Mesodermal cell (in vitro differentiated cells): ENCODE data around the gene PREP.
A peak's percentile ranks its signal among the peaks of the same experiment; 100 is the strongest.
"Not testable (repeated sequence)": the region's sequence is repeated elsewhere in the genome, so short reads cannot be mapped to it uniquely, and the experiment has no call there.

Experiments
- H3K27ac ChIP-seq: 2 replicates; pipeline ENCODE4 v1.7.0; 2013; ENCODE audit warnings: mild to moderate bottlenecking, low read depth, low read length, moderate library complexity; ENCODE audit not compliant: severe bottlenecking
- H3K36me3 ChIP-seq: 2 replicates; pipeline ENCODE4 v1.7.1; 2013; ENCODE audit warnings: mild to moderate bottlenecking, low read length, moderate library complexity; ENCODE audit not compliant: control insufficient read depth, insufficient read depth
- H3K4me1 ChIP-seq: one replicate; pipeline ENCODE4 v1.7.1; 2013; ENCODE audit warnings: mild to moderate bottlenecking, low read length; ENCODE audit not compliant: insufficient read depth, control insufficient read depth, poor library complexity, severe bottlenecking
- H3K4me3 ChIP-seq: 2 replicates; pipeline ENCODE4 v1.7.0; 2013; ENCODE audit warnings: low read length, control low read depth, mild to moderate bottlenecking; ENCODE audit not compliant: insufficient read depth, poor library complexity, severe bottlenecking; ENCODE audit errors: extremely low read depth
- H3K9me3 ChIP-seq: 2 replicates; pipeline ENCODE4 v1.7.1; 2013; ENCODE audit warnings: mild to moderate bottlenecking, low read length, moderate library complexity; ENCODE audit not compliant: control insufficient read depth
- WGBS, 2 experiments: methylation state at CpG; one replicate each; pipeline ENCODE4 v1.1.5; 2013; ENCODE audit warnings: missing lambda C conversion rate in 2 of 2; ENCODE audit not compliant: insufficient coverage in 2 of 2; 5-methylcytosine and 5-hydroxymethylcytosine counted together

The PREP gene

GRCh38 chr6:105430685-105431084 lies 27.8 kb upstream of the PREP start:
- Histone ChIP-seq H3K9me3 (peaks cover 4% of the 10 kb centered on the region), H3K4me3 (no peak overlapping the region), H3K36me3 (no peaks in the 10 kb centered on the region), H3K4me1 (peaks cover 17% of the 10 kb centered on the region), H3K27ac (no peak overlapping the region)
- WGBS, 2 experiments, result 92% methylated on average over 1 of the region's 3 CpGs; no CpG with 5 or more reads in 1 of the 2 experiments

GRCh38 chr6:105429676-105430075 lies 26.8 kb upstream of the PREP start:
- Histone ChIP-seq H3K9me3 (peaks cover 4% of the 10 kb centered on the region), H3K36me3 (no peaks in the 10 kb centered on the region), H3K4me1 (peaks cover 17% of the 10 kb centered on the region), H3K27ac (no peak overlapping the region), H3K4me3 (no peak overlapping the region)
- 85 to 95% methylated on average over 2 of the region's 4 CpGs for WGBS, 2 experiments

- Histone ChIP-seq H3K27ac (peak overlapping the region; percentile 48), H3K4me3 (no peak overlapping the region), H3K36me3 (no peaks in the 10 kb centered on the region), H3K4me1 (peaks cover 14% of the 10 kb centered on the region), H3K9me3 (peaks cover 4% of the 10 kb centered on the region)
- 68 to 77% methylated on average over 3 to 4 of the region's 5 CpGs for WGBS, 2 experiments
Measured at GRCh38 chr6:105428342-105428957, 25.6 kb upstream of the PREP start.

- peaks cover 4% of the 10 kb centered on the region for H3K9me3 ChIP-seq
- peaks cover 8% of the 10 kb centered on the region for H3K4me1 ChIP-seq
- H3K4me3 ChIP-seq, result no peak overlapping the region
- WGBS, 2 experiments, result 28 to 29% methylated on average over 5 to 6 of the region's 7 CpGs
- H3K27ac ChIP-seq, result no peak overlapping the region
- H3K36me3 ChIP-seq, result no peaks in the 10 kb centered on the region
Measured at GRCh38 chr6:105424175-105424783, 21.4 kb upstream of the PREP start.

GRCh38 chr6:105416971-105417370 lies 14.1 kb upstream of the PREP start:
- not testable (repeated sequence) for H3K4me1 ChIP-seq, H3K4me3 ChIP-seq, H3K9me3 ChIP-seq, H3K36me3 ChIP-seq, H3K27ac ChIP-seq
- WGBS, 2 experiments, result no CpG with 5 or more reads among the region's 2 CpGs

GRCh38 chr6:105409734-105410133 lies 6.9 kb upstream of the PREP start:
- 86% methylated on average over 1 of the region's 1 CpG; no CpG with 5 or more reads in 1 of the 2 experiments for WGBS, 2 experiments
- H3K4me3 ChIP-seq, result no peak overlapping the region
- no peaks in the 10 kb centered on the region for H3K36me3 ChIP-seq
- H3K27ac ChIP-seq, result no peak overlapping the region
- peaks cover 15% of the 10 kb centered on the region for H3K9me3 ChIP-seq
- no peaks in the 10 kb centered on the region for H3K4me1 ChIP-seq

- peaks cover 5% of the 10 kb centered on the region for H3K36me3 ChIP-seq
- H3K9me3 ChIP-seq, result no peaks in the 10 kb centered on the region
- WGBS, 2 experiments, result 2 to 6% methylated on average over 15 to 35 of the region's 48 CpGs
Measured at GRCh38 chr6:105402090-105402938, 568 bp downstream of the PREP start.

GRCh38 chr6:105401247-105402089 lies 1.4 kb downstream of the PREP start:
- Histone ChIP-seq H3K36me3 (peaks cover 12% of the 10 kb centered on the region), H3K4me3 (peak overlapping the region; percentile 82), H3K9me3 (no peaks in the 10 kb centered on the region), H3K4me1 (peaks cover 6% of the 10 kb centered on the region), H3K27ac (no peak overlapping the region)
- WGBS, 2 experiments, result 33 to 55% methylated on average over 4 to 8 of the region's 8 CpGs

More at GRCh38 chr6:105402090-105402938, 568 bp downstream of the PREP start:
- peaks cover 6% of the 10 kb centered on the region for H3K4me1 ChIP-seq
- peak overlapping the region; percentile 78 for H3K27ac ChIP-seq
- peak overlapping the region; percentile 82 for H3K4me3 ChIP-seq

- Histone ChIP-seq H3K27ac (no peak overlapping the region), H3K4me1 (peaks cover 6% of the 10 kb centered on the region), H3K4me3 (no peak overlapping the region), H3K9me3 (no peaks in the 10 kb centered on the region), H3K36me3 (peaks cover 22% of the 10 kb centered on the region)
- 97 to 100% methylated on average over 2 to 3 of the region's 3 CpGs for WGBS, 2 experiments
Measured at GRCh38 chr6:105400501-105400900, 2.4 kb downstream of the PREP start.

- Histone ChIP-seq H3K27ac (no peak overlapping the region), H3K4me3 (no peak overlapping the region), H3K4me1 (peaks cover 6% of the 10 kb centered on the region), H3K36me3 (peaks cover 33% of the 10 kb centered on the region), H3K9me3 (no peaks in the 10 kb centered on the region)
- WGBS, 2 experiments, result 87 to 93% methylated on average over 3 to 5 of the region's 5 CpGs
Measured at GRCh38 chr6:105398859-105399258, 4.0 kb downstream of the PREP start.
